BLaER1 treated with 17β-estradiol and CSF1 and Interleukin-3, amounts not matched to agents 10 nM and 100 nM (cell line): ENCODE results near the gene UBE2H.
"Not testable (repeated sequence)": the region's sequence is repeated elsewhere in the genome, so short reads cannot be mapped to it uniquely, and the experiment has no call there.

Source experiments
- H3K27ac ChIP-seq, 11 experiments: shearing (Covaris generic); formaldehyde crosslinking; 2 replicates each; pipeline ENCODE4 v1.8.1; 2022
- H3K27me3 ChIP-seq, 11 experiments: shearing (Covaris generic); formaldehyde crosslinking; 2 replicates each; pipeline ENCODE4 v1.8.1; 2022
- H3K36me3 ChIP-seq, 11 experiments: shearing (Covaris generic); formaldehyde crosslinking; 2 replicates each; pipeline ENCODE4 v1.8.1; 2022
- H3K4me1 ChIP-seq, 10 experiments: shearing (Covaris generic); formaldehyde crosslinking; 2 replicates each; pipeline ENCODE4 v1.8.1; 2022
- H3K4me2 ChIP-seq, 11 experiments: shearing (Covaris generic); formaldehyde crosslinking; 2 replicates each; pipeline ENCODE4 v1.8.1; 2022
- H3K4me3 ChIP-seq, 10 experiments: shearing (Covaris generic); formaldehyde crosslinking; 2 replicates each; pipeline ENCODE4 v1.8.1; 2022
- H3K9ac ChIP-seq, 11 experiments: shearing (Covaris generic); formaldehyde crosslinking; 2 replicates each; pipeline ENCODE4 v1.8.1; 2022
- H3K9me3 ChIP-seq, 11 experiments: shearing (Covaris generic); formaldehyde crosslinking; replicated peaks in 1 of 11; 2 replicates each; pipeline ENCODE4 v1.8.1; 2022
- H4K20me1 ChIP-seq, 11 experiments: shearing (Covaris generic); formaldehyde crosslinking; 2 replicates each; pipeline ENCODE4 v1.8.1; 2022
- Cebpa-rat ChIP-seq, 11 experiments: shearing (Covaris generic); IDR thresholded peaks; 2 replicates each; pipeline ENCODE4 v1.8.1; 2022

Gene UBE2H

GRCh38 chr7:129796186-129796775 is 156.5 kb downstream of the UBE2H start:
- Histone ChIP-seq H3K9ac (no peak overlapping the region), H3K4me2 (no peak overlapping the region), H3K36me3 (no peaks in the 10 kb centered on the region), H3K4me3 (no peak overlapping the region), H3K27me3 (no peaks in the 10 kb centered on the region), H4K20me1 (no peaks in the 10 kb centered on the region; a peak in 3 of 22 replicates), H3K4me1 (no peaks in the 10 kb centered on the region), H3K9me3 (no peaks in the 10 kb centered on the region), H3K27ac (no peak overlapping the region)
- no peak for TF ChIP-seq Cebpa-rat (IDR thresholded peaks at IDR 0.05)

- not testable (repeated sequence) for H3K9ac ChIP-seq, H3K4me2 ChIP-seq, H3K4me3 ChIP-seq, H3K27me3 ChIP-seq, H3K36me3 ChIP-seq, H3K4me1 ChIP-seq, H3K9me3 ChIP-seq, H3K27ac ChIP-seq, H4K20me1 ChIP-seq
These were observed 158.3 kb downstream of the UBE2H start for GRCh38 chr7:129794461-129794860.

GRCh38 chr7:129793506-129794310 is 159.1 kb downstream of the UBE2H start:
- TF ChIP-seq Cebpa-rat (IDR thresholded peaks at IDR 0.05), result no peak
- H3K4me3 ChIP-seq, result no peak overlapping the region

GRCh38 chr7:129792721-129793120 is 160.0 kb downstream of the UBE2H start:
- H3K9ac ChIP-seq, result no peak overlapping the region
- H4K20me1 ChIP-seq, result peaks cover 0 to under 1% (median 0%) of the 10 kb centered on the region in 11 experiments; a peak in 2 of 22 replicates
- H3K27ac ChIP-seq, result no peak overlapping the region
- no peak for TF ChIP-seq Cebpa-rat (IDR thresholded peaks at IDR 0.05)
- no peaks in the 10 kb centered on the region for H3K4me1 ChIP-seq
- peaks cover 0 to 14% (median 12%) of the 10 kb centered on the region in 11 experiments; a peak in 18 of 22 replicates for H3K27me3 ChIP-seq
- no peak overlapping the region for H3K4me3 ChIP-seq
- no peaks in the 10 kb centered on the region for H3K36me3 ChIP-seq
- H3K4me2 ChIP-seq, result no peak overlapping the region
- H3K9me3 ChIP-seq, result no peaks in the 10 kb centered on the region

More at GRCh38 chr7:129793506-129794310, 159.1 kb downstream of the UBE2H start:
- Histone ChIP-seq H3K4me2 (no peak overlapping the region), H3K9ac (no peak overlapping the region), H3K27me3 (peaks cover 0 to 4% (median 3%) of the 10 kb centered on the region in 11 experiments; a peak in 4 of 22 replicates), H3K4me1 (no peaks in the 10 kb centered on the region), H3K36me3 (no peaks in the 10 kb centered on the region), H3K27ac (no peak overlapping the region), H4K20me1 (no peaks in the 10 kb centered on the region; a peak in 2 of 22 replicates), H3K9me3 (no peaks in the 10 kb centered on the region)

GRCh38 chr7:129790136-129790535 is 162.6 kb downstream of the UBE2H start:
- Histone ChIP-seq H4K20me1 (peaks cover 0 to 22% (median 11%) of the 10 kb centered on the region in 11 experiments; a peak in 18 of 22 replicates), H3K36me3 (no peaks in the 10 kb centered on the region), H3K4me1 (peaks cover 6 to 10% (median 9%) of the 10 kb centered on the region in 10 experiments), H3K4me2 (no peak overlapping the region), H3K9ac (no peak overlapping the region), H3K27ac (no peak overlapping the region), H3K4me3 (no peak overlapping the region), H3K27me3 (peaks cover 25 to 40% (median 38%) of the 10 kb centered on the region in 11 experiments), H3K9me3 (no peaks in the 10 kb centered on the region)
- TF ChIP-seq Cebpa-rat (IDR thresholded peaks at IDR 0.05), result no peak

- no peak overlapping the region for H3K4me3 ChIP-seq
- no peak overlapping the region for H3K9ac ChIP-seq
- no peak for TF ChIP-seq Cebpa-rat (IDR thresholded peaks at IDR 0.05)
- H3K9me3 ChIP-seq, result no peaks in the 10 kb centered on the region
- H3K36me3 ChIP-seq, result no peaks in the 10 kb centered on the region
- H3K27me3 ChIP-seq, result peaks cover 30 to 45% (median 43%) of the 10 kb centered on the region in 11 experiments
- peaks cover 11 to 15% (median 14%) of the 10 kb centered on the region in 10 experiments for H3K4me1 ChIP-seq
- no peak overlapping the region for H3K4me2 ChIP-seq
- no peak overlapping the region for H3K27ac ChIP-seq
- H4K20me1 ChIP-seq, result peaks cover 0 to 27% (median 16%) of the 10 kb centered on the region in 11 experiments; a peak in 18 of 22 replicates
These were observed 163.1 kb downstream of the UBE2H start for GRCh38 chr7:129789652-129790051.

GRCh38 chr7:129789000-129789399 is 163.8 kb downstream of the UBE2H start:
- no peak for TF ChIP-seq Cebpa-rat (IDR thresholded peaks at IDR 0.05)
- no peak overlapping the region for H3K27ac ChIP-seq
- no peak overlapping the region for H3K4me3 ChIP-seq
- H3K4me1 ChIP-seq, result peaks cover 11 to 21% (median 16%) of the 10 kb centered on the region in 10 experiments
- no peaks in the 10 kb centered on the region for H3K36me3 ChIP-seq
- no peak overlapping the region for H3K9ac ChIP-seq
- H3K4me2 ChIP-seq, result no peak overlapping the region
- H3K9me3 ChIP-seq, result no peaks in the 10 kb centered on the region
- H3K27me3 ChIP-seq, result peaks cover 36 to 51% (median 49%) of the 10 kb centered on the region in 11 experiments
- peaks cover 0 to 32% (median 21%) of the 10 kb centered on the region in 11 experiments; a peak in 18 of 22 replicates for H4K20me1 ChIP-seq

GRCh38 chr7:129786825-129787563 is 165.8 kb downstream of the UBE2H start:
- Histone ChIP-seq H3K9ac (no peak overlapping the region), H3K9me3 (peaks cover 0 to 8% (median 0%) of the 10 kb centered on the region in 11 experiments; a peak in 3 of 22 replicates), H3K4me3 (no peak overlapping the region), H3K27me3 (peaks cover 56 to 71% (median 69%) of the 10 kb centered on the region in 11 experiments), H3K4me1 (peaks cover 11 to 34% (median 21%) of the 10 kb centered on the region in 10 experiments), H3K27ac (no peak overlapping the region), H3K36me3 (no peaks in the 10 kb centered on the region), H3K4me2 (no peak overlapping the region), H4K20me1 (peaks cover 0 to 52% (median 41%) of the 10 kb centered on the region in 11 experiments; a peak in 19 of 22 replicates)
- no peak for TF ChIP-seq Cebpa-rat (IDR thresholded peaks at IDR 0.05)
